Gastrocnemius medialis (tissue), 4 donors: ENCODE measurements around the gene PAXX.

Experiments used
- POLR2A ChIP-seq, 2 donors: fragments of 450-650 bp; IDR thresholded peaks; one replicate each; pipeline ENCODE4 v1.6.1; 2017; ENCODE audit warnings: antibody characterized with exemption in 2 of 2, mild to moderate bottlenecking in 2 of 2, moderate library complexity in 2 of 2
- TF ChIP-seq, protein P1 (sequence below), 5 experiments: fragments of 450-650 bp in 3 of 5; fragments of 200-600 bp in 2 of 5; sonication (generic) in 2 of 5; IDR thresholded peaks in 4 of 5; conservative IDR thresholded peaks in 1 of 5; 1 replicate in 4 of 5; 2 replicates in 1 of 5; pipeline ENCODE4 v1.5.1; 2016 to 2019; ENCODE audit warnings: antibody characterized with exemption in 5 of 5, mild to moderate bottlenecking in 3 of 5, moderate library complexity in 3 of 5

DNA sequence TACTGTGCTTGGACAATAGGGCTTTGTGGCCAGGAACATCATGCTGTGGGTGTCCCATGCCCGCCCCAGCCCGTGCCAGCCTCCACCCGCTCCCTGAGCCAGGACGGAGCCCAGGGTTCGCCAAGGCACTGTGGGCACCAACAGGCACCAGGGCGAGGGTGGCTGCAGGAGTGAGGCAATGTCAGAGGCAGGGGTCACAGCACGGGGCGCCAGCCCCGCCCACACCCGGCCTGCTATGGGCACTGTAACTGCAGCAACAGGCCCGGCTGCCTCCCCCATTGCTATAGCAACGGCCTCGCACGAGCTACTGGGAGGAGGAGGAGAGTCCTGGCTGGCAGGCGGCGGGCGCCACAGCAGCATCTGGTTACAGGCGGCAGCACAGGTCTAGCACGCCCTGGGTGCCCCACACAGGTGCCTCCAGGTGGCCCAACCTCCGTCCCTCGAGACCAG, 33.3 kb downstream of the PAXX start:
- TF ChIP-seq, protein P1, sequence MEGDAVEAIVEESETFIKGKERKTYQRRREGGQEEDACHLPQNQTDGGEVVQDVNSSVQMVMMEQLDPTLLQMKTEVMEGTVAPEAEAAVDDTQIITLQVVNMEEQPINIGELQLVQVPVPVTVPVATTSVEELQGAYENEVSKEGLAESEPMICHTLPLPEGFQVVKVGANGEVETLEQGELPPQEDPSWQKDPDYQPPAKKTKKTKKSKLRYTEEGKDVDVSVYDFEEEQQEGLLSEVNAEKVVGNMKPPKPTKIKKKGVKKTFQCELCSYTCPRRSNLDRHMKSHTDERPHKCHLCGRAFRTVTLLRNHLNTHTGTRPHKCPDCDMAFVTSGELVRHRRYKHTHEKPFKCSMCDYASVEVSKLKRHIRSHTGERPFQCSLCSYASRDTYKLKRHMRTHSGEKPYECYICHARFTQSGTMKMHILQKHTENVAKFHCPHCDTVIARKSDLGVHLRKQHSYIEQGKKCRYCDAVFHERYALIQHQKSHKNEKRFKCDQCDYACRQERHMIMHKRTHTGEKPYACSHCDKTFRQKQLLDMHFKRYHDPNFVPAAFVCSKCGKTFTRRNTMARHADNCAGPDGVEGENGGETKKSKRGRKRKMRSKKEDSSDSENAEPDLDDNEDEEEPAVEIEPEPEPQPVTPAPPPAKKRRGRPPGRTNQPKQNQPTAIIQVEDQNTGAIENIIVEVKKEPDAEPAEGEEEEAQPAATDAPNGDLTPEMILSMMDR (IDR thresholded peaks at IDR 0.05 in 4 of 5, conservative IDR thresholded peaks at IDR 0.05 in 1 of 5), result no peak
- TF ChIP-seq POLR2A (IDR thresholded peaks at IDR 0.05), result no peak
